Activated CD4-positive, alpha-beta T cell treated with anti-CD3 and anti-CD28 coated beads, Interleukin-2, amount 10 ng/mL, durations not matched to agents 7 days and 5 days (primary cell): ENCODE results near the gene SLC15A3. TPM values are rescaled to one million over a fixed set of nuclear protein-coding genes. Genes with fewer than 3 reads are reported as not detected.

Experiments used
- CTCF ChIA-PET: fragments of 350-600 bp; sonication (Branson Sonifier 250); formaldehyde crosslinking; loops from one replicate; lab custom pipeline; 2021; ENCODE audit warnings: antibody characterized with exemption; lab: Charles Lee
- POLR2A ChIA-PET: fragments of 350-600 bp; sonication (Branson Sonifier 250); formaldehyde crosslinking; loops from one replicate; lab custom pipeline; 2021; ENCODE audit warnings: antibody characterized with exemption; lab: Charles Lee
- DNase-seq: peaks from one replicate; pipeline ENCODE4 v3.0.0-alpha.2; 2020
- H3K27ac Mint-ChIP-seq: one replicate; pipeline ENCODE4 v1.8.0; 2021; ENCODE audit warnings: mild to moderate bottlenecking, moderate library complexity, mixed read lengths
- H3K27me3 Mint-ChIP-seq: one replicate; pipeline ENCODE4 v1.8.0; 2021; ENCODE audit warnings: mixed read lengths
- H3K36me3 Mint-ChIP-seq: one replicate; pipeline ENCODE4 v1.8.0; 2021; ENCODE audit warnings: low read depth, mixed read lengths
- H3K4me1 Mint-ChIP-seq: one replicate; pipeline ENCODE4 v1.8.0; 2021; ENCODE audit warnings: mixed read lengths
- H3K4me3 Mint-ChIP-seq: one replicate; pipeline ENCODE4 v1.8.0; 2021; ENCODE audit warnings: mild to moderate bottlenecking, moderate library complexity, mixed read lengths
- H3K9me3 Mint-ChIP-seq: one replicate; pipeline ENCODE4 v1.8.0; 2021; ENCODE audit warnings: mixed read lengths
- total RNA-seq, 2 experiments: library from RNA; stranded (reverse); gene quantifications; one replicate each; pipeline ENCODE4 v1.2.3, GENCODE V29; 2021

The SLC15A3 gene
- total RNA-seq, 2 experiments from 2014 or later, result 4.0 to 4.2 TPM

DNA sequence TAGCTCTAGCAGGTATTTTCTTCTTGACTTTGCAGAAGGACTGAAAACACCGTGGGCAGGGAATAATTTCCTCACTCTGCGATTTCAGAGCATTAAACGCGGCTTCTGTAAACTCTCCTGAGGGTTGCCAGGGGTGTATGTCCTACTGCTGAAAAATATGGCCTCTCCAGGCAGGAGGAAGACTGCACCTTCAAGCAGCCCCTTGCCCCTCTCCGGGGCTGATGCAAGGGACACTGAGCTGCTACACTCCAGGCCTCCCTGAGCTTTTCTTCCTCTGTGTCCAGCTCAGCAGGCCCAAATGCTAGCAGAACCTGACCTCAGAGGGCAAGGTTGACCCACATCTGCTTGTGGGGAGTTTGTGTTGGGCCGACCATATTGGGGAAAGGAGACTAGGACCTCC is 21.7 kb upstream of the SLC15A3 start:
- ChIA-PET CTCF (interaction anchor here (1.1 kb wide), 1 partner anchor 23 kb away, joined by 3 read pairs; no protein-coding TSS in a partner anchor), POLR2A (interaction anchor here (1.3 kb wide), 1 partner anchor 145 kb away, joined by 4 read pairs; no protein-coding TSS in a partner anchor)
- Mint-ChIP-seq H3K4me1 (peaks cover 54% of the 10 kb centered on the region), H3K27ac (peak overlapping the region; percentile 83), H3K27me3 (no peaks in the 10 kb centered on the region), H3K36me3 (peaks cover 60% of the 10 kb centered on the region), H3K4me3 (peak overlapping the region; percentile 79), H3K9me3 (no peaks in the 10 kb centered on the region)
- DNase-seq, result no peak

DNA sequence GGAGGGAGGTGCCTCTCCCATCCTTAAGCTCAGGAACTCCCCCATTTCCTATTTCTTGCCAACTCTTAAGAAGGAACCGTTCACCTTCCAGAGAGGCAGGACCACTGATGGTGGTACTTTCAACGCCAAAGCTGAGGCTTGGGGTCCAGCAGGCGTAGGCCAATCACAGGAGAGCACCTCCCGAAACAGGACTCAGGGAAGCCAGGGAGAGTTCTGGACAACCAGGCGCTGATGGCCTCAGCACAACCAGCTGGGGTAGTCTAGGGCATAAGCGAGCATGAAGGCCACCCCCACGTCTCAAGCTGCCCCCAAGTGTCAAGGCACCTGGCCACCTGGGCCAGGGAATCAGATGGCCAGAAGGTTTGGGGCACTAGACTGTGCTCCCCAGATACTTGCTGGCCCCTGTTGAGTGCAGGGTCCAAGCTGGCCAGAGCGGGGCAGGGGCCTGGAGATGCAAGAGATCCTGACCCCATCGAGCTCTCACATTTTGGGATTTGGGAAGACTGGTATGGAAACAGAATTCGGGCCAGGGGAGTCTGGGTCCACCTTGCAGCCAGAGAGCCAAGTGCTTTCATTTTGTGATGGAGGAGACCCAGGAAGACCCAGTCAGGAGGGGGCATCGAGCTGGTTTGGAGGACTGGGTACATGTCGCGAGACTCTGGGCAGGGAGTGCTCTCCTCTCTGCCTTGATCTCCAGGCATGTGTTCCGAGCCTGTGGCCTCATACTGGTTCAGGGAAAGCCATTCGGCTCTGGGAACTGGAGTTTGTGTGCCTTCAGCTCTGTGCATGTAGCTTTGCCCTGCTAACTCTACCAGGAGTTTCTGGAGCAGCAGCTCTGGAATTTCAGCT is 20.4 kb upstream of the SLC15A3 start:
- Mint-ChIP-seq H3K4me1 (peaks cover 41% of the 10 kb centered on the region), H3K9me3 (peaks cover 7% of the 10 kb centered on the region), H3K36me3 (peaks cover 53% of the 10 kb centered on the region), H3K27ac (peak overlapping the region; percentile 83), H3K27me3 (peaks cover 3% of the 10 kb centered on the region), H3K4me3 (peak overlapping the region; percentile 79)
- ChIA-PET CTCF (interaction anchor here (1.1 to 3.1 kb wide), 8 partner anchors 10 to 322 kb away, joined by 3 to 12 read pairs (median 4); partner anchors contain the start of gene VWCE), POLR2A (interaction anchor here (0.6 to 0.9 kb wide), 2 partner anchors 93 to 103 kb away, joined by 3 to 4 read pairs; no protein-coding TSS in a partner anchor)
- peak; percentile 59 for DNase-seq

DNA sequence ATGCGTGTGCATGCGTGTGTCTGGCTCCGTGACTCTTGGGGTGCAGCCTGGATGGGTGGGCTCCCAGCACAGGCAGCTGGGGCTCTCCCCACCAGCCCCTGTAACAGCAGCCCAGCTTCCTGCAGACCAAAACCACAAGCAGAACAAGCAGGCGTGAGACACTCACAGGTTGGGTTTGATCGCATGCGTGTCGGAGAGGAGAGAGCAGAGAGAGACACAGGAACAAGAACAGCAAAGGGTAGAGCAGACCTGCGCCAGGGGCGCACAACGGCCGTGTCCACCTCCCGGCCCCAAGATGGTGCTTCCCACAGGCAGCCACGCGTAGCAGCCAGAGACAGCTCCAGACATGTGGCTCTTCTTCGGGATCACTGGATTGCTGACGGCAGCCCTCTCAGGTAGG is 19.5 kb upstream of the SLC15A3 start, which contains the start of gene CD6:
CD6 (plus strand) TSS at position 161 of the 400 bp plus-strand sequence; CDS start at position 347, 186 bp downstream.
- peak within 1 kb of the TSS; percentile 79 for H3K4me3 Mint-ChIP-seq
- H3K36me3 Mint-ChIP-seq, result peaks cover 46% of the 10 kb centered on the region

DNA sequence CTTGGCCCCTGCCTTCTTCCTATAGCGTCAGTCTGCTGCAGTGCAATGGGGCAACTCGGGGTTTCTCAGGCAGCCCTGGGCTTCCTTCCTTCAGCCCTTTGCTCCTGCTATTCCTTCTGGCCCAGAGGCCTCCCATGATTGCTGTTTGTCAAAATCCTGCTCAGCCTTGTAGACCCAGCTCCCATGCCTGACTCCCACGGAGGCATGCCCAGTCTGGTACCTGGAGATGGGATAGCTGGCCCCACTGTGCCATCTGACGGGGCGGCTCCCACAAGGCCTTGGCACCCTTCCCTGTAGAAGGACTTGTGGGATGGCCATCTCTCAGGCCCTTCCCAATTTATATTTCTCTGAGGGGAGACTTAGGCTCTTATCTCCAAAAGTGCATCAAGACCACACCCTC is 18.9 kb upstream of the SLC15A3 start:
- peaks cover 25% of the 10 kb centered on the region for H3K4me1 Mint-ChIP-seq
- ChIA-PET CTCF (interaction anchor here (0.8 to 3.1 kb wide), 19 partner anchors 8 to 216 kb away, joined by 3 to 14 read pairs (median 4); partner anchors contain the start of gene TMEM109), POLR2A (interaction anchor here (0.5 to 1.7 kb wide), 6 partner anchors 13 to 1058 kb away, joined by 3 to 7 read pairs (median 4); no protein-coding TSS in a partner anchor)
- peaks cover 5% of the 10 kb centered on the region for H3K27me3 Mint-ChIP-seq
- peaks cover 40% of the 10 kb centered on the region for H3K36me3 Mint-ChIP-seq
- no peak for DNase-seq
- H3K27ac Mint-ChIP-seq, result peak overlapping the region; percentile 83
- peak overlapping the region; percentile 79 for H3K4me3 Mint-ChIP-seq
- H3K9me3 Mint-ChIP-seq, result peaks cover 10% of the 10 kb centered on the region

More for the DNA sequence above, 19.5 kb upstream of the SLC15A3 start, which contains the start of gene CD6:
- peak; percentile 79 for DNase-seq
- H3K9me3 Mint-ChIP-seq, result peaks cover 10% of the 10 kb centered on the region
- peak within 1 kb of the TSS; percentile 83 for H3K27ac Mint-ChIP-seq
- peaks cover 5% of the 10 kb centered on the region for H3K27me3 Mint-ChIP-seq
- ChIA-PET CTCF (interaction anchor here (0.8 to 3.1 kb wide), 15 partner anchors 8 to 323 kb away, joined by 3 to 14 read pairs (median 4); partner anchors contain the start of genes TMEM109 and VWCE), POLR2A (interaction anchor here (0.6 to 1.7 kb wide), 6 partner anchors 12 to 139 kb away, joined by 3 to 6 read pairs (median 3); no protein-coding TSS in a partner anchor)
- peaks cover 32% of the 10 kb centered on the region for H3K4me1 Mint-ChIP-seq

DNA sequence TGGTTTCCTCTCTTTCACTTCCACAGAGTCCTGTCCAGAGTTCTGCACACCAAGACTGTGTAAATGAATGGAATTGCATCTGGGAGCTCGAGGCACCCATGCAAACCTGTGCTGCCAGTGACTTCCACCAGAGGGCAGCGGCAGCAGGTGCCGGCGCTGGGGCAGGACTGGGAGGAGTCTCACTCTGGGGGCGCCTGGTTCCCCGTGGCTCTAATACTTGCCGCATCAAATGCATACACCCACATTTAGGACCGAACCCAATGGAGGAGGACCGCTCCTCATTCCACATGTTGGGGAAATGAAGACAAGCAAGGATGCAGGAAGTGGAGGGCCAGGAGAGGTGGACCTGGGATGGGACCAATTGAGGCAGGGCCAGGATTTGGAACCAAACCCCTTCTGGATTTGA is 18.4 kb upstream of the SLC15A3 start:
- H3K27ac Mint-ChIP-seq, result peak overlapping the region; percentile 61

DNA sequence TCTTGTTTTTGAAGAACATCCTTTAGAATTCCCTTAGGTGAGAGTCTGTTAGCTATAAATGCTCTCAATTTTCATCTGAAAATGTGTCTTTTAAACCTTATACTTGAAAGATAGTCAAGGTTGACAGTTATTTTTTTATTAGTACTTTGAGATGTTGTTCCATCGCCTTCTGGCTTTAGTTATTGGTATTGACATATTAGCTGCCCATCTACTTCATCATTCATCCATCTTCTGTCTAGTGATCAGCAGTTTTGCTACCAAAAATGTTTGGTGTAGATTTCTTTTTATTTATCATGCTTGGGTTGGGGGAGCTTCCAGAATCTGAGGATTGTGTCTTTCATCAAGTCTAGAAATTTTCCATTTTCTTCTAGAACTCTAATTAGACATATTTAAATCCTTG is 16.2 kb upstream of the SLC15A3 start:
- Mint-ChIP-seq H3K36me3 (peaks cover 19% of the 10 kb centered on the region), H3K27ac (no peak overlapping the region), H3K27me3 (peaks cover 5% of the 10 kb centered on the region), H3K9me3 (peaks cover 10% of the 10 kb centered on the region), H3K4me3 (no peak overlapping the region), H3K4me1 (peaks cover 18% of the 10 kb centered on the region)
- ChIA-PET CTCF (interaction anchor here (1.2 to 1.8 kb wide), 5 partner anchors 9 to 144 kb away, joined by 3 to 4 read pairs (median 4); no protein-coding TSS in a partner anchor), POLR2A (no interaction called here)
- no peak for DNase-seq

More for the DNA sequence above, 18.4 kb upstream of the SLC15A3 start:
- H3K27me3 Mint-ChIP-seq, result peaks cover 5% of the 10 kb centered on the region
- POLR2A ChIA-PET, result interaction anchor here (0.5 to 1.7 kb wide), 4 partner anchors 17 to 1058 kb away, joined by 4 to 7 read pairs (median 6); no protein-coding TSS in a partner anchor
- peak; percentile 85 for DNase-seq
- H3K9me3 Mint-ChIP-seq, result peaks cover 10% of the 10 kb centered on the region
- peak overlapping the region; percentile 46 for H3K4me3 Mint-ChIP-seq
- CTCF ChIA-PET, result interaction anchor here (0.6 to 3.1 kb wide), 22 partner anchors 9 to 217 kb away, joined by 3 to 14 read pairs (median 4); partner anchors contain the start of gene TMEM109
- H3K36me3 Mint-ChIP-seq, result peaks cover 38% of the 10 kb centered on the region
- H3K4me1 Mint-ChIP-seq, result peaks cover 24% of the 10 kb centered on the region

DNA sequence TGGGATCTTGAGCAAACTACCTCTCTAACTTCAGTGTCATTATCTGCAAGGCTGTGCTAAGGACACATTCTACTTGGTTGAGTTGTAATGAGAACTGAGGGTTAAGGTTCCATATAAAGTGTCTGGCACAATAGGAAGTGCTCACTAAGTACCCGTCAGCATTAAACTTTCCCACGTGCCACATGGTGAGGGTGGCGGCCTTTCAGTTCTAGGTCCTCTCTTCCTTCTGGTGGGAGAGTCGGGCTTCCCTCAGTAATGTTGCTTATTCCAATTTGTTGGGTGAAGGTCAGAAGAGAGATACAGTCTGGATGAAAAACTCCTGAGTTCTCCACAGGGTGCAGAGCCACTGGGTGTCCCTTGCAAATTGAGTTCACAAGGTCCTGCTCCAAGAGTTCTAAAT is 14.9 kb upstream of the SLC15A3 start:
- POLR2A ChIA-PET, result interaction anchor here (0.7 kb wide), 1 partner anchor 50 kb away, joined by 3 read pairs; no protein-coding TSS in a partner anchor
- Mint-ChIP-seq H3K4me3 (no peak overlapping the region), H3K27me3 (peaks cover 11% of the 10 kb centered on the region), H3K9me3 (peaks cover 10% of the 10 kb centered on the region), H3K27ac (no peak overlapping the region), H3K36me3 (peaks cover 6% of the 10 kb centered on the region), H3K4me1 (peaks cover 18% of the 10 kb centered on the region)
- CTCF ChIA-PET, result interaction anchor here (0.7 to 1.6 kb wide), 3 partner anchors 25 to 168 kb away, joined by 3 read pairs; no protein-coding TSS in a partner anchor
- no peak for DNase-seq

DNA sequence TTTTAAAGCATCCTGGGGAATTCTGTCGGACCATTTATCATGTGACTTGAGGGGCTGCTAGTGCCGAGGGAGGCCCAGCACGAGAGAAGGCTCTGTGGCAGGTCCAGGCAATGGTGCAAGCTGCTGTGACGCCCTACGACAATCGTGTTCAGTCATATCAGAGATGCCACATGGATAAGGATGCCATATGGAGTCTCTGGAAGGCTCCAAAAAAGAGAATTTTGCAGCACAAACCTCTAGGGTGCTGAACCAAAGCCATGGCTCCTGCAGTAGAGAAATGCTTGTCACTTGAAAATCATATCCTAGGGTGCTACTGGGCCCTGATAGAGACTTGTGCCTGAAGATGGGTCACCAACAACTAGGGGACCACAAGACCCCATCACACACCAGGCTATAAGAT is 12.8 kb upstream of the SLC15A3 start:
- H3K27me3 Mint-ChIP-seq, result peaks cover 20% of the 10 kb centered on the region
- H3K36me3 Mint-ChIP-seq, result peaks cover 6% of the 10 kb centered on the region
- H3K27ac Mint-ChIP-seq, result no peak overlapping the region
- DNase-seq, result no peak
- H3K4me3 Mint-ChIP-seq, result no peak overlapping the region
- H3K9me3 Mint-ChIP-seq, result peaks cover 10% of the 10 kb centered on the region
- ChIA-PET POLR2A (no interaction called here), CTCF (interaction anchor here (0.7 to 1.8 kb wide), 4 partner anchors 11 to 1153 kb away, joined by 3 to 5 read pairs (median 4); partner anchors contain the start of gene SLC15A3)
- peaks cover under 1% of the 10 kb centered on the region for H3K4me1 Mint-ChIP-seq

DNA sequence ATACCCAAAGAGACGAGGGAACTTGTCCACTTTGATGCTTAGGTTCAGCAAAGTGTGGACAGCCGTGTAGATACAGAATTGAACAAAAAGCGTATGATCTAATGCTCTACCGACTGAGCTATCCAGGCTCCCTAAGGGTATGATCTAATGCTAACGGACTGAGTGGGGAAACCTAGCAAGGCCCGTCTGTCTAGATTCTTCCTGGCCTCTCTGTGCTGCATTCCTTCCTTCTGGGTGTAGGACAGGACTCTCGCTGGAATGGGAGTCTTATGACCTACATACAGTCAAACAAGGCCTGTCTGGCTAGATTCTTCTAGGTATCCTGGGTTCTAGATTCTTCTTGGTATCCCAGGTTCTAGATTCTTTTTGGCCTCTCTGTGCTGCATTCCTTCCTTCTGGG is 8.4 kb upstream of the SLC15A3 start:
- Mint-ChIP-seq H3K36me3 (no peaks in the 10 kb centered on the region), H3K4me3 (no peak overlapping the region), H3K9me3 (no peaks in the 10 kb centered on the region), H3K4me1 (peaks cover 4% of the 10 kb centered on the region), H3K27ac (no peak overlapping the region), H3K27me3 (peaks cover 19% of the 10 kb centered on the region)
- no peak for DNase-seq
- CTCF ChIA-PET, result interaction anchor here (0.6 to 3.3 kb wide), 2 partner anchors 10 to 301 kb away, joined by 4 to 12 read pairs; partner anchors contain the start of gene CD6
- POLR2A ChIA-PET, result no interaction called here

DNA sequence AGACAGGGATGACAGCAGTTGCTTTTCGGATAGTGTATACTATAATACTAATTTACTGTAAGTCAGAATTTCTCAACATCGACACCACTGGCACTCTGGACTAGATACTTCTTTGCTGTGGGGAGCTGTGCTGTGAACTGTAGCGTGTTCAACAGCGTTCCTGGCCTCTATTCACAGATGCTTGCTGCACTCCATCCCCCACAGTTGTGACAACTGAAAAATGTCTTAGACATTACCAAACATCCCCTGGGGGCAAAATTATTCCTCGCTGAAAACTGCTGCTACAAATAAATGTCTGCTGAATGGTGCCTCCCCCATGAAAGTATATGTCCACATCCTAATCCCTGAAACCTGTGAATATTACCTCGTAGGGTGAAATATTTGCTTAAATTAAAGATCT is 7.5 kb upstream of the SLC15A3 start:
- Mint-ChIP-seq H3K27ac (no peak overlapping the region), H3K4me1 (peaks cover 4% of the 10 kb centered on the region), H3K9me3 (no peaks in the 10 kb centered on the region), H3K36me3 (no peaks in the 10 kb centered on the region), H3K27me3 (peaks cover 19% of the 10 kb centered on the region), H3K4me3 (no peak overlapping the region)
- DNase-seq, result no peak
- ChIA-PET CTCF (interaction anchor here (3.3 kb wide), 1 partner anchor 11 kb away, joined by 12 read pairs; the partner anchor contains the start of gene CD6), POLR2A (no interaction called here)

DNA sequence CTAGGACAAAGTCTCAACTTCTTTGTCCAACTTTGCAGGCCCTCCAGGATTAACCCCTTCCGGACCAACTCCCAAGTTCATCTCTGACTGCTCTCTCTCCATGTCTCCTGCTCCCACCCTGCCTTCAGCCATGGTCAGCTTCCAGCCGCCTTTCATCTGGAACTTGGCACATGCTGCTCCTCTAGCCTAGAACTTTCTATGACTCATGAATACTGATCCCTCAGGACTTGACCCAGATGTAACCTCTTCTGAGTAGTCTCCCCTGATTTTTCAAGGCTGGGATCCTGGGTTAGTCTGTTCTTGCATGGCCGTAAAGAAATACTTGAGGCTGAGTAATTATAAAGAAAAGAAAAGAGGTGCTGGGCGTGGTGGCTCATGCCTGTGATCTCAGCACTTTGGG is 5.2 kb upstream of the SLC15A3 start:
- Mint-ChIP-seq H3K36me3 (no peaks in the 10 kb centered on the region), H3K27ac (no peak overlapping the region), H3K9me3 (no peaks in the 10 kb centered on the region), H3K4me1 (peaks cover 18% of the 10 kb centered on the region), H3K4me3 (no peak overlapping the region), H3K27me3 (peaks cover 15% of the 10 kb centered on the region)
- no peak for DNase-seq
- CTCF ChIA-PET, result no interaction called here
- POLR2A ChIA-PET, result no interaction called here

DNA sequence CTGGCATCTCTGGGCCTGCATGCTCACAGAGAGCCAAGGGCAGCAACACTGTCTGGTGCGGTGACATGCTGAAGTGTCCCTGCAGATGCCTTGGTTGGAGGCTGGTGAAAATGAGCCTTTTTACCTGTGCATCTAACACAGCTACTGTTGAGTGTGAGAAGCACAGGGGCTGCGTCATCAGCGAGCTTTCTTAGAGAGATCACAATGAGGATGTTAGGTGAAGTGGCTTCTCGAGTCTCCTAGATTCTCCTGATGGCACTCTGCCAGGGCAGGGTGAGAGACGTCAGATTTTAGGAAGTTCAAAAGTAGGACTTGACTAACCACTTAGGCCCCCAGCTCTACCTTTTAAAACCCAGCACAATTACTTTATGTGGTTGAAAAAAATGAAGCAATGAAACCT is 3.6 kb upstream of the SLC15A3 start:
- H3K4me3 Mint-ChIP-seq, result no peak overlapping the region

More for the DNA sequence above, 3.6 kb upstream of the SLC15A3 start:
- Mint-ChIP-seq H3K9me3 (no peaks in the 10 kb centered on the region), H3K27ac (no peak overlapping the region), H3K27me3 (peaks cover 16% of the 10 kb centered on the region), H3K36me3 (no peaks in the 10 kb centered on the region), H3K4me1 (peaks cover 25% of the 10 kb centered on the region)
- no peak for DNase-seq
- ChIA-PET POLR2A (no interaction called here), CTCF (interaction anchor here (0.6 kb wide), 1 partner anchor 403 kb away, joined by 4 read pairs; no protein-coding TSS in a partner anchor)
